H1 (cell line): ENCODE results near the gene IL32. TPM values are rescaled to one million over a fixed set of nuclear protein-coding genes. Genes with fewer than 3 reads are reported as not detected.
A peak's percentile ranks its signal among the peaks of the same experiment; 100 is the strongest.

Source experiments
- CTCF ChIA-PET: fragments of 300-600 bp; sonication (Branson Sonifier 250); formaldehyde crosslinking; loops from one replicate; lab custom pipeline; 2021; ENCODE audit not compliant: partially characterized antibody; lab: Charles Lee
- POLR2A ChIA-PET: fragments of 300-600 bp; sonication (Branson Sonifier 250); formaldehyde crosslinking; loops from one replicate; lab custom pipeline; 2021; ENCODE audit warnings: inconsistent platforms; ENCODE audit not compliant: partially characterized antibody; lab: Charles Lee
- DNase-seq, 2 experiments: peaks; one replicate each; pipeline versions ENCODE4 v3.0.0 to v3.0.0-alpha.2; 2010 to 2022; ENCODE audit warnings: low spot score in 2 of 2, low read depth in 1 of 2, mixed read lengths in 1 of 2
- FAIRE-seq: peaks from 2 replicates; lab custom pipeline; 2011; peaks lifted over from hg19 to GRCh38; lab: Jason Lieb, UNC
- H2AFZ ChIP-seq: 2 replicates; pipeline ENCODE4 v1.8.1; 2012; ENCODE audit warnings: low read length, inconsistent platforms
- H2AK5ac ChIP-seq: 2 replicates; pipeline ENCODE4 v1.6.1; 2013; ENCODE audit warnings: low read depth, low read length
- H2BK120ac ChIP-seq: replicated peaks from 2 replicates; pipeline ENCODE3; 2013; ENCODE audit warnings: low read depth, low read length, inconsistent platforms
- H2BK12ac ChIP-seq: 2 replicates; pipeline ENCODE4 v1.6.1; 2013; ENCODE audit warnings: low read depth, low read length
- H2BK15ac ChIP-seq: 2 replicates; pipeline ENCODE4 v1.6.1; 2013; ENCODE audit warnings: low read length
- H2BK20ac ChIP-seq: 2 replicates; pipeline ENCODE4 v1.6.1; 2013; ENCODE audit warnings: low read length
- H2BK5ac ChIP-seq: 2 replicates; pipeline ENCODE4 v1.6.1; 2013; ENCODE audit warnings: low read depth, low read length
- H3K14ac ChIP-seq: 2 replicates; pipeline ENCODE4 v1.6.1; 2013; ENCODE audit warnings: inconsistent platforms; ENCODE audit not compliant: insufficient read length
- H3K18ac ChIP-seq: 2 replicates; pipeline ENCODE4 v1.6.1; 2013; ENCODE audit warnings: low read length; ENCODE audit errors: extremely low read depth
- H3K23ac ChIP-seq: 2 replicates; pipeline ENCODE4 v1.6.1; 2013; ENCODE audit warnings: inconsistent platforms; ENCODE audit not compliant: insufficient read length
- H3K23me2 ChIP-seq: 2 replicates; pipeline ENCODE4 v1.6.1; 2013; ENCODE audit warnings: low read depth, low read length
- H3K27ac ChIP-seq: 2 replicates; pipeline ENCODE4 v1.6.1; 2011; ENCODE audit warnings: low read depth, low read length, inconsistent platforms
- H3K27me3 ChIP-seq, 4 experiments: replicated peaks in 1 of 4; 1 replicate in 1 of 4; 2 replicates in 3 of 4; pipeline versions ENCODE4 v1.6.1 to v1.8.1; 2011 to 2013; ENCODE audit warnings: low read length in 3 of 4, mild to moderate bottlenecking in 3 of 4, inconsistent platforms in 2 of 4, mixed read lengths in 2 of 4, moderate library complexity in 1 of 4; ENCODE audit not compliant: control insufficient read depth in 3 of 4, insufficient read depth in 3 of 4; ENCODE audit errors: extremely low read depth in 1 of 4
- H3K36me3 ChIP-seq, 4 experiments: 2 replicates each; pipeline versions ENCODE4 v1.6.1 to v1.8.1; 2011 to 2013; ENCODE audit warnings: mild to moderate bottlenecking in 4 of 4, low read length in 3 of 4, moderate library complexity in 2 of 4, control low read depth in 1 of 4, inconsistent platforms in 1 of 4; ENCODE audit not compliant: insufficient read depth in 4 of 4, control insufficient read depth in 2 of 4
- H3K4ac ChIP-seq: replicated peaks from 2 replicates; pipeline ENCODE3; 2013; ENCODE audit warnings: low read length, low read depth, mixed read lengths, inconsistent platforms; ENCODE audit not compliant: insufficient read length
- H3K4me1 ChIP-seq, 4 experiments: replicated peaks in 1 of 4; 1 replicate in 1 of 4; 2 replicates in 3 of 4; pipeline versions ENCODE4 v1.6.1 to v1.8.1; 2011 to 2013; ENCODE audit warnings: low read length in 3 of 4, inconsistent platforms in 2 of 4, mixed read lengths in 1 of 4; ENCODE audit not compliant: insufficient read depth in 4 of 4, control insufficient read depth in 3 of 4
- H3K4me2 ChIP-seq, 2 experiments: 2 replicates each; pipeline versions ENCODE4 v1.6.1 to v1.8.1; 2011 to 2013; ENCODE audit warnings: low read depth in 2 of 2, low read length in 2 of 2, control low read depth in 1 of 2, inconsistent platforms in 1 of 2, mild to moderate bottlenecking in 1 of 2; ENCODE audit not compliant: insufficient read depth in 1 of 2
- H3K4me3 ChIP-seq, 4 experiments: fragments of 200-600, 300-600 bp in 1 of 4; sonication (generic), shearing (Covaris generic), sonication (Bioruptor Twin) in 1 of 4; 2 replicates each; pipeline versions ENCODE4 v1.5.1 to v1.8.1; 2011 to 2016; ENCODE audit warnings: low read length in 4 of 4, low read depth in 3 of 4, control low read depth in 2 of 4, inconsistent platforms in 2 of 4, mild to moderate bottlenecking in 2 of 4, mixed read lengths in 1 of 4, moderate library complexity in 1 of 4; ENCODE audit not compliant: insufficient read depth in 2 of 4; ENCODE audit errors: extremely low read depth in 1 of 4
- H3K56ac ChIP-seq: replicated peaks from 2 replicates; pipeline ENCODE3; 2013; ENCODE audit warnings: low read depth, mild to moderate bottlenecking, mixed read lengths, low read length, inconsistent platforms; ENCODE audit not compliant: insufficient read length
- H3K79me1 ChIP-seq: 2 replicates; pipeline ENCODE4 v1.6.1; 2013; ENCODE audit warnings: low read depth, low read length, control low read depth
- H3K79me2 ChIP-seq, 2 experiments: 2 replicates each; pipeline versions ENCODE4 v1.6.1 to v1.8.1; 2012 to 2013; ENCODE audit warnings: low read length in 2 of 2, mild to moderate bottlenecking in 2 of 2, inconsistent platforms in 1 of 2; ENCODE audit not compliant: insufficient read depth in 2 of 2, control insufficient read depth in 1 of 2
- H3K9ac ChIP-seq, 4 experiments: replicated peaks in 1 of 4; 1 replicate in 1 of 4; 2 replicates in 3 of 4; pipeline versions ENCODE4 v1.6.1 to v1.8.1; 2011 to 2013; ENCODE audit warnings: low read depth in 3 of 4, low read length in 3 of 4, control low read depth in 2 of 4, mild to moderate bottlenecking in 2 of 4, moderate library complexity in 2 of 4, inconsistent platforms in 1 of 4; ENCODE audit errors: extremely low read depth in 1 of 4
- H3K9me3 ChIP-seq, 2 experiments: 2 replicates each; pipeline versions ENCODE4 v1.6.1 to v1.8.1; 2012 to 2013; ENCODE audit warnings: mild to moderate bottlenecking in 2 of 2, moderate library complexity in 2 of 2, control low read depth in 1 of 2, inconsistent platforms in 1 of 2, low read depth in 1 of 2, low read length in 1 of 2, mixed read lengths in 1 of 2; ENCODE audit not compliant: insufficient read depth in 2 of 2
- H4K20me1 ChIP-seq, 2 experiments: replicated peaks in 1 of 2; 2 replicates each; pipeline versions ENCODE3 to v1.8.1; 2011 to 2013; ENCODE audit warnings: inconsistent platforms in 2 of 2, low read length in 2 of 2, mild to moderate bottlenecking in 1 of 2; ENCODE audit not compliant: insufficient read depth in 2 of 2, control insufficient read depth in 1 of 2
- H4K5ac ChIP-seq: 2 replicates; pipeline ENCODE4 v1.6.1; 2013; ENCODE audit warnings: low read length, low read depth, mixed read lengths, inconsistent platforms; ENCODE audit not compliant: insufficient read length
- H4K8ac ChIP-seq: 2 replicates; pipeline ENCODE4 v1.8.0; 2013; ENCODE audit warnings: mild to moderate bottlenecking, moderate library complexity, low read length, inconsistent platforms; ENCODE audit not compliant: insufficient read depth; ENCODE audit errors: extremely low read depth
- H4K91ac ChIP-seq: replicated peaks from 2 replicates; pipeline ENCODE3; 2013; ENCODE audit warnings: low read length, mixed read lengths, inconsistent platforms; ENCODE audit not compliant: insufficient read length
- CREB1 ChIP-seq: IDR thresholded peaks from 2 replicates; pipeline ENCODE4 v1.6.1; 2012; ENCODE audit warnings: inconsistent platforms
- CTCF ChIP-seq, 3 experiments: IDR thresholded peaks; 1 replicate in 2 of 3; 2 replicates in 1 of 3; pipeline versions ENCODE4 v1.5.1 to v1.6.1; 2011; ENCODE audit warnings: low read length in 3 of 3, mild to moderate bottlenecking in 3 of 3, inconsistent platforms in 2 of 3, low read depth in 1 of 3, moderate library complexity in 1 of 3; ENCODE audit not compliant: insufficient read depth in 1 of 3; ENCODE audit errors: control extremely low read depth in 1 of 3
- POU5F1 ChIP-seq: IDR thresholded peaks from 2 replicates; pipeline ENCODE4 v1.6.1; 2011; ENCODE audit warnings: low read depth, mild to moderate bottlenecking, low read length, moderate library complexity
- RAD21 ChIP-seq, 2 experiments: IDR thresholded peaks in 1 of 2; conservative IDR thresholded peaks in 1 of 2; 2 replicates each; pipeline ENCODE4 v1.6.1; 2011; ENCODE audit warnings: low read depth in 2 of 2, low read length in 2 of 2, improper control_type of control experiment in 1 of 2, inconsistent platforms in 1 of 2, mild to moderate bottlenecking in 1 of 2, moderate library complexity in 1 of 2
- SIN3A ChIP-seq, 2 experiments: IDR thresholded peaks in 1 of 2; conservative IDR thresholded peaks in 1 of 2; 2 replicates each; pipeline ENCODE4 v1.6.1; 2011 to 2012; ENCODE audit warnings: low read length in 2 of 2, improper control_type of control experiment in 1 of 2, low read depth in 1 of 2, mild to moderate bottlenecking in 1 of 2
- WGBS, 2 experiments: shearing (Covaris generic) in 1 of 2; methylation state at CpG; one replicate each; pipeline versions ENCODE4 v1.1.6 to v1.1.7; 2013 to 2015; ENCODE audit warnings: low lambda C conversion rate in 2 of 2, mixed read lengths in 2 of 2, inconsistent platforms in 1 of 2, low coverage in 1 of 2, missing lambda C conversion rate in 1 of 2; ENCODE audit not compliant: insufficient replicate concordance in 2 of 2, insufficient coverage in 1 of 2, insufficient read length in 1 of 2; ENCODE audit errors: extremely low coverage in 1 of 2, missing lambda C conversion rate in 1 of 2; 5-methylcytosine and 5-hydroxymethylcytosine counted together
- polyA plus RNA-seq, 7 experiments: library from polyadenylated mRNA; depleted of rRNA in 3 of 7; stranded (reverse) in 5 of 7; unstranded in 2 of 7; fragments of >200 nt in 5 of 7; fragments of 200-250 nt in 2 of 7; gene quantifications; 1 replicate in 5 of 7; 2 replicates in 1 of 7; 4 replicates in 1 of 7; pipeline versions ENCODE4 v1.2.1 to v1.2.3, GENCODE V29; 2011 to 2013; ENCODE audit warnings: missing spikeins in 2 of 7, mixed read lengths in 2 of 7
- total RNA-seq: library from RNA; stranded (reverse); fragmentation: NEBNext Ultra II Directional; extraction: Animal tissue kit (Norgen Biotek cat#: 25700); gene quantifications from 2 replicates; pipeline ENCODE4 v1.2.1, GENCODE V29; 2021
- TF ChIP-seq, protein P1 (sequence below): IDR thresholded peaks from 2 replicates; pipeline ENCODE4 v1.6.1; 2012; ENCODE audit warnings: inconsistent platforms

The IL32 gene
- total and polyA plus RNA-seq, 2 of the 8 experiments (the other 6 are each of a cell fraction or from before 2014, with no cell fraction given), result 2.7 to 5.0 TPM

- Histone ChIP-seq H4K8ac (peak overlapping the region; percentile 58; the same call in 1 of the 2 replicates), H3K9me3 (no peaks in the 10 kb centered on the region), H3K9ac (peak overlapping the region in 3 of 4 experiments; percentile 3 to 86 (median 13); a peak in 2 of 7 replicates), H3K27ac (no peak overlapping the region), H3K79me2 (no peaks in the 10 kb centered on the region), H2AFZ (0 out of 2 replicates have a peak overlapping the region, but pooled peaks have one; percentile 52), H2BK15ac (0 out of 2 replicates have a peak overlapping the region, but pooled peaks have one; percentile 95), H2BK12ac (peak overlapping the region; percentile 84; the same call in 1 of the 2 replicates), H3K4ac (no peak overlapping the region), H3K4me3 (peak overlapping the region; percentile 39 to 86 (median 67)), H2BK20ac (no peak overlapping the region), H2AK5ac (no peak overlapping the region), H3K4me1 (peaks cover 5 to 19% (median 6%) of the 10 kb centered on the region in 4 experiments; a peak in 6 of 7 replicates), H3K79me1 (no peaks in the 10 kb centered on the region), H3K14ac (no peak overlapping the region), H3K56ac (no peak overlapping the region), H4K5ac (peak overlapping the region; percentile 89), H3K27me3 (no peaks in the 10 kb centered on the region; a peak in 1 of 7 replicates), H2BK120ac (no peak overlapping the region), H2BK5ac (peak overlapping the region; percentile 71; the same call in 1 of the 2 replicates), H3K23me2 (peaks cover 6% of the 10 kb centered on the region; the same call in 1 of the 2 replicates), H4K20me1 (peaks cover 6 to 7% of the 10 kb centered on the region in 2 experiments), H4K91ac (peak overlapping the region; percentile 86), H3K18ac (peak overlapping the region; percentile 78), H3K4me2 (peak overlapping the region; percentile 49 to 85; a peak in 3 of 4 replicates), H3K23ac (no peak overlapping the region), H3K36me3 (no peaks in the 10 kb centered on the region)
- CTCF ChIA-PET, result interaction anchor here (0.5 to 8.3 kb wide), 46 partner anchors 8 to 1089 kb away, joined by 3 to 88 read pairs (median 4); partner anchors contain the start of genes MMP25, ZNF205, ZNF213 and ZSCAN10
- WGBS, 2 experiments, result 0% methylated on average over 16 of the region's 67 CpGs; no CpG with 5 or more reads in 1 of the 2 experiments
- FAIRE-seq, result no peak
- POLR2A ChIA-PET, result interaction anchor here (0.8 to 12.7 kb wide), 28 partner anchors 9 to 124 kb away, joined by 3 to 140 read pairs (median 5); partner anchors contain the start of genes CLDN6, CLDN9, HCFC1R1 and MMP25
- DNase-seq, result peak; percentile 64 to 96
- TF ChIP-seq SIN3A (conservative IDR thresholded peaks at IDR 0.05 in 1 of 2, IDR thresholded peaks at IDR 0.05 in 1 of 2; ENCODE audit: low read depth in 1 of 2, low read length in 2 of 2), result peak; percentile 33 to 64; a peak in 1 of 4 replicates
- peak; percentile 62; the same call in 1 of the 2 replicates for TF ChIP-seq CREB1
- TF ChIP-seq, protein P1, sequence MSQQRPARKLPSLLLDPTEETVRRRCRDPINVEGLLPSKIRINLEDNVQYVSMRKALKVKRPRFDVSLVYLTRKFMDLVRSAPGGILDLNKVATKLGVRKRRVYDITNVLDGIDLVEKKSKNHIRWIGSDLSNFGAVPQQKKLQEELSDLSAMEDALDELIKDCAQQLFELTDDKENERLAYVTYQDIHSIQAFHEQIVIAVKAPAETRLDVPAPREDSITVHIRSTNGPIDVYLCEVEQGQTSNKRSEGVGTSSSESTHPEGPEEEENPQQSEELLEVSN, result 0 out of 2 replicates have a peak, but pooled peaks have one; percentile 38
- TF ChIP-seq RAD21 (IDR thresholded peaks at IDR 0.05 in 1 of 2, conservative IDR thresholded peaks at IDR 0.05 in 1 of 2; ENCODE audit: low read depth in 2 of 2, low read length in 2 of 2), result peak; percentile 81 to 95
- peak; percentile 79 to 99 (median 88) for TF ChIP-seq CTCF (IDR thresholded peaks at IDR 0.05; ENCODE audit: control extremely low read depth in 1 of 3, insufficient read depth in 1 of 3, low read depth in 1 of 3, low read length in 3 of 3)
- TF ChIP-seq POU5F1, result no peak
Measured at GRCh38 chr16:3059041-3059722, 6.3 kb upstream of the IL32 start.
